GM13977 (cell line): ENCODE results near the gene KDM7A.

Experiments used
- DNase-seq: peaks from one replicate; pipeline ENCODE4 v3.0.0; 2012; ENCODE audit warnings: low spot score
- CTCF ChIP-seq: IDR thresholded peaks from 2 replicates; pipeline ENCODE4 v1.5.1; 2012; ENCODE audit warnings: mild to moderate bottlenecking, control low read depth; ENCODE audit not compliant: insufficient read depth; ENCODE audit errors: extremely low read depth, missing control alignments
- in situ Hi-C: fragments of 300-500 bp; cut with MboI; formaldehyde crosslinking; loops from one replicate; pipeline ENCODE4 v1.12.0; 2022; ENCODE audit warnings: low sequenced_read_pairs, low pct_unique_long_range_greater_than_20kb, mixed read lengths, inconsistent platforms; ENCODE audit not compliant: unreplicated experiment

KDM7A gene

GRCh38 chr7:140096459-140096858 lies 80.3 kb downstream of the KDM7A start:
- in situ Hi-C loops: no loop called here
- no peak for TF ChIP-seq CTCF
- no peak for DNase-seq

- no peak for TF ChIP-seq CTCF
- in situ Hi-C loops: no loop called here
Measured at GRCh38 chr7:140093375-140093774, 83.4 kb downstream of the KDM7A start.

GRCh38 chr7:140085447-140085846 lies 91.3 kb downstream of the KDM7A start:
- no peak for TF ChIP-seq CTCF
- DNase-seq: no peak
- in situ Hi-C loops: no loop called here

More at GRCh38 chr7:140093375-140093774, 83.4 kb downstream of the KDM7A start:
- no peak for DNase-seq

- TF ChIP-seq CTCF: no peak
- peak; percentile 66 for DNase-seq
- in situ Hi-C loops: no loop called here
Measured at GRCh38 chr7:140084972-140085371, 91.8 kb downstream of the KDM7A start.

- no peak for DNase-seq
- in situ Hi-C loops: no loop called here
Measured at GRCh38 chr7:140084142-140084655, 92.6 kb downstream of the KDM7A start.

GRCh38 chr7:140082770-140083169 lies 94.0 kb downstream of the KDM7A start:
- in situ Hi-C loops: no loop called here
- DNase-seq: no peak
- TF ChIP-seq CTCF: no peak

More at GRCh38 chr7:140084142-140084655, 92.6 kb downstream of the KDM7A start:
- TF ChIP-seq CTCF: no peak
